ENCODE data around the gene POLR3E.

The POLR3E gene

DNA sequence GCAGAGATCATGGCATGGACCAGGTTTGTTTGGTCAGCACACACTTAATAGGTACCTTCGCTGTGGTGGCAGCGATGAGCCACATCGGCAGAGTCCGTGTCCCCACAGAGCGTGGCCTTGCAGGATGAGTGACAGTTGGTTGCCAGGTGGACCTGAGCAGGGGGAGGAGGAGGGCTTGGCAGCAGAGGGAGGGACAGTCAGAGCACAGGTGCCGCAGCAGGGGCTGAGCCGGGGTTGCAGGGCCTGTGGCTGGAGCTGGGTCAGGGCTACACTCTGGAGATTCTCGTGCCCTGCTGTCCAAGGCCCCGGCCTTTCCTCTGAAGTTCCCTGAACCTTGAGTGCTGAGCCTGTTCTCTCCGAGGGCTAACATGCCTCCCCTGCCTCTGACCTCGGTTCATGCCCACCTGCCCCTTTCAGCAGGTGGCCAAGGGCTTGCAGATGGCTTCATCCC lies 24.8 kb downstream of the POLR3E start:
- ChIA-PET CTCF (interaction anchor here (2.0 kb wide), 1 partner anchor 14 kb away, joined by 6 read pairs; no protein-coding TSS in a partner anchor), POLR2A (interaction anchor here (0.5 to 0.6 kb wide), 2 partner anchors 48 to 1135 kb away, joined by 3 to 4 read pairs; no protein-coding TSS in a partner anchor)
- DNase-seq, result no peak

DNA sequence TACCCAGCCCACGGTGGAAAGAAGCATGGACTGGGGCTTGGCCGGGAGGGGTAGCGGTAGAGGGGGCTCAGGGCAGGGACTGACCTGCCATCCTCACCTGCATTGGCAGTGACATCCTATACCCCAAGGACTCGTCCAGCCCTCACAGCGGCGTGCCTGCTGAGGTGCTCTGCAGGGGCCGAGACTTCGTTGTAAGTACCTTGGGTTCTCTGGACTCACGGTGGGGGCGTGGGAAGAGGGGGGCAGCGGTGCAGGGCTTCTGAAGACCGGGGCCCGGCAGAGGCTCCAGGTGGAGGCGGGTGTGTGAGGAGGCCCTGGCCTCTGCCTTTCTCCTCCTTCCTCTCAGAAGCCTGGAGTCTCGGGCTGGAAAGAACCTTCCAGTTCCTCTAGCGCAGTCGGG lies 25.5 kb downstream of the POLR3E start:
- H3K27ac ChIP-seq (ENCODE audit: insufficient read depth in 1 of 2, low read depth in 1 of 2, low read length in 2 of 2, poor library complexity in 1 of 2, severe bottlenecking in 2 of 2), result no peak overlapping the region
- peaks cover 0 to 84% (median 75%) of the 10 kb centered on the region in 4 experiments for H3K36me3 ChIP-seq (ENCODE audit: control insufficient read depth in 4 of 4, insufficient read depth in 4 of 4, low read length in 3 of 4)
- CTCF ChIA-PET, result interaction anchor here (0.9 kb wide), 1 partner anchor 10 kb away, joined by 3 read pairs; no protein-coding TSS in a partner anchor
- no peaks in the 10 kb centered on the region for H3K4me1 ChIP-seq (ENCODE audit: control extremely low read depth in 1 of 4, control insufficient read depth in 4 of 4, insufficient read depth in 4 of 4, low read length in 3 of 4)
- POLR2A ChIA-PET, result no interaction called here
- no peak overlapping the region for H3K4me3 ChIP-seq (ENCODE audit: control insufficient read depth in 1 of 7, extremely low read depth in 1 of 7, insufficient read depth in 4 of 7, low read depth in 2 of 7, low read length in 6 of 7)
- 98% methylated on average over 12 of the region's 17 CpGs for WGBS (ENCODE audit: insufficient coverage)
- no peak for DNase-seq
- H3K9me3 ChIP-seq (ENCODE audit: control extremely low read depth in 1 of 5, control insufficient read depth in 4 of 5, insufficient read depth in 2 of 5, low read depth in 1 of 5, low read length in 4 of 5), result no peaks in the 10 kb centered on the region
- H3K27me3 ChIP-seq (replicated peaks in 2 of 5; ENCODE audit: control insufficient read depth in 4 of 5, insufficient read depth in 5 of 5, low read length in 4 of 5), result no peaks in the 10 kb centered on the region

More for the DNA sequence above, 24.8 kb downstream of the POLR3E start:
- H3K9me3 ChIP-seq (ENCODE audit: control extremely low read depth in 1 of 5, control insufficient read depth in 4 of 5, insufficient read depth in 2 of 5, low read depth in 1 of 5, low read length in 4 of 5), result no peaks in the 10 kb centered on the region
- peaks cover 0 to 84% (median 75%) of the 10 kb centered on the region in 4 experiments for H3K36me3 ChIP-seq (ENCODE audit: control insufficient read depth in 4 of 4, insufficient read depth in 4 of 4, low read length in 3 of 4)
- 100% methylated on average over 11 of the region's 11 CpGs for WGBS (ENCODE audit: insufficient coverage)
- no peak overlapping the region for H3K27ac ChIP-seq (ENCODE audit: insufficient read depth in 1 of 2, low read depth in 1 of 2, low read length in 2 of 2, poor library complexity in 1 of 2, severe bottlenecking in 2 of 2)
- no peaks in the 10 kb centered on the region for H3K4me1 ChIP-seq (ENCODE audit: control extremely low read depth in 1 of 4, control insufficient read depth in 4 of 4, insufficient read depth in 4 of 4, low read length in 3 of 4)
- H3K27me3 ChIP-seq (replicated peaks in 2 of 5; ENCODE audit: control insufficient read depth in 4 of 5, insufficient read depth in 5 of 5, low read length in 4 of 5), result no peaks in the 10 kb centered on the region
- no peak overlapping the region for H3K4me3 ChIP-seq (ENCODE audit: control insufficient read depth in 1 of 7, extremely low read depth in 1 of 7, insufficient read depth in 4 of 7, low read depth in 2 of 7, low read length in 6 of 7)

DNA sequence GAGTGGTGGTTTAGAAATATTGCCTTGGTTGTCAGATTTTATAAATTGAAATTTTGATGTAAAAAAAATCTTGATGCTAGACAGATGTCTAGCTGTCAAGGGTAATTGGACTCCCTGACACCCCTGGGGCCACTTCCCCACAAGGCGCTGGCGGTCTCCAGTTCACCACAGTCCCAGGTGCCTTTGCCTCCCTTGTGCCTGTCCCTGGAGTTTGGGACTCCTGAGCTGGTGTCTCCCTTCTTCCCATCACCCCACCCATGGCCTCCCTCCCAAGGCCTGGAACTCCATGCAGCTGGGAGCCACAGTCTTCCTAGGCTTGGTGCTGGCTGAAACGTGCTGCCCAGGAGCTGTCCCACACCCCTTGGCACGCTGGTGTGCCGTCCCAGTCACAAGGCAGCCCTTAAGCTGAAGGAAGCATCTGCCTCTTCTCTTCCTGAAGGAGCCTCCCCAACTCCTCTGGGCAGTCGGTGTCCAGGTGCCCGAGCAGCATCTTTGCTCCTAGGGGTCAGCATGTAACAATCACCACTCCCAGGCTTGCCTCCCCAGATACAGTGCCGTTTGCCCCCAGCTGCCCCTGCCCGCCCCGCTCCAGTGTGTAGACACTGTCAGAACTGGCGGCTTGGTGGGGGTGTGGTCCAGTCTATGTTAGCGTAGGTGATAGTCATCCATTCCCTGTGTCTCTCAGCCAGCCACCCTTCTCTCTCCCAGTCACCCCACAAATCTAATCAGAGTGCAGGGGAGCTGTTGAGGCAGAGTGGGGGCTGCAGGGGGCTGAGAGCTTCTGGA lies 26.2 kb downstream of the POLR3E start:
- H3K27ac ChIP-seq (ENCODE audit: insufficient read depth in 1 of 2, low read depth in 1 of 2, low read length in 2 of 2, poor library complexity in 1 of 2, severe bottlenecking in 2 of 2), result no peak overlapping the region

DNA sequence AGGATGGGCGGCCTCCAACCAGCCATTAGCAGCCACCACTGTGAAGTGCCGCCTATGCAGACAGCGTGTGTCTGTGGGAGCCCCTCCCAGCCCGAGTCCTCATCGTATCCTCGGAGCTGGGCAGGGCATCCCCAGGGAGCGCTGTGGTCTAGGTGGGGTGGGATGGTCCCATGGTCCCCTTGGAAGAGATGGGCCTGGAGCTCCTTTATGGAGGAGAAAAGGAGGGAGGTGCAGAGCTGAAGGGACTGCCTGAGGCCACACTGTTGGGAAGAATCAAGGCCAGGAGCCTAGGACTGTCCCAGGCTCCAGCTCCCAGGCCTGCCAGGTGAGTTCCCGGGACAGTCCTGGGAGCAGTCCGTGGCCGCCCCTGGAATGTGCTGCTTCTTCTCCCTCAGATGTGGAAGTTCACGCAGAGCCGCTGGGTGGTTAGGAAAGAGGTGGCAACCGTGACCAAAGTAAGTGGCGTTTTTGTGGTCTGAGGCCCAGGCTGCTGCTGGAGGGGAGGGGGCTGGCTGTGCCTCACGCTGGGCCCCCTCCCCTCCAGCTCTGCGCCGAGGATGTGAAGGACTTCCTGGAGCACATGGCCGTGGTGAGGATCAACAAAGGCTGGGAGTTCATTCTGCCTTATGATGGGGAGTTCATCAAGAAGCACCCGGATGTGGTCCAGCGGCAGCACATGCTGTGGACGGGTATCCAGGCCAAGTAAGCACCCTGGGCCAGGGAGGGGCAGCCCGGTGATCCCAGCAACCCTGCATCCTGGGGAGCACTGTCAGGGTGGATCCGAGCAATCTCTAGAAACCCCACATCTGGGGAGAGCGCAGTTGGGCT lies 27.0 kb downstream of the POLR3E start:
- H3K27ac ChIP-seq (ENCODE audit: insufficient read depth in 1 of 2, low read depth in 1 of 2, low read length in 2 of 2, poor library complexity in 1 of 2, severe bottlenecking in 2 of 2), result no peak overlapping the region
- ChIA-PET CTCF (interaction anchor here (1.0 kb wide), 1 partner anchor 13 kb away, joined by 3 read pairs; no protein-coding TSS in a partner anchor), POLR2A (no interaction called here)
- no peaks in the 10 kb centered on the region for H3K9me3 ChIP-seq (ENCODE audit: control extremely low read depth in 1 of 5, control insufficient read depth in 4 of 5, insufficient read depth in 2 of 5, low read depth in 1 of 5, low read length in 4 of 5)
- H3K4me1 ChIP-seq (ENCODE audit: control extremely low read depth in 1 of 4, control insufficient read depth in 4 of 4, insufficient read depth in 4 of 4, low read length in 3 of 4), result no peaks in the 10 kb centered on the region
- 94% methylated on average over 17 of the region's 24 CpGs for WGBS (ENCODE audit: insufficient coverage)
- H3K27me3 ChIP-seq (replicated peaks in 2 of 5; ENCODE audit: control insufficient read depth in 4 of 5, insufficient read depth in 5 of 5, low read length in 4 of 5), result no peaks in the 10 kb centered on the region
- no peak for DNase-seq
- H3K4me3 ChIP-seq (ENCODE audit: control insufficient read depth in 1 of 7, extremely low read depth in 1 of 7, insufficient read depth in 4 of 7, low read depth in 2 of 7, low read length in 6 of 7), result no peak overlapping the region
- H3K36me3 ChIP-seq (ENCODE audit: control insufficient read depth in 4 of 4, insufficient read depth in 4 of 4, low read length in 3 of 4), result peaks cover 1 to 88% (median 77%) of the 10 kb centered on the region in 4 experiments

More for the DNA sequence above, 26.2 kb downstream of the POLR3E start:
- Histone ChIP-seq H3K9me3 (ENCODE audit: control extremely low read depth in 1 of 5, control insufficient read depth in 4 of 5, insufficient read depth in 2 of 5, low read depth in 1 of 5, low read length in 4 of 5) (no peaks in the 10 kb centered on the region), H3K27me3 (replicated peaks in 2 of 5; ENCODE audit: control insufficient read depth in 4 of 5, insufficient read depth in 5 of 5, low read length in 4 of 5) (no peaks in the 10 kb centered on the region), H3K4me3 (ENCODE audit: control insufficient read depth in 1 of 7, extremely low read depth in 1 of 7, insufficient read depth in 4 of 7, low read depth in 2 of 7, low read length in 6 of 7) (no peak overlapping the region), H3K4me1 (ENCODE audit: control extremely low read depth in 1 of 4, control insufficient read depth in 4 of 4, insufficient read depth in 4 of 4, low read length in 3 of 4) (no peaks in the 10 kb centered on the region), H3K36me3 (ENCODE audit: control insufficient read depth in 4 of 4, insufficient read depth in 4 of 4, low read length in 3 of 4) (peaks cover 0 to 86% (median 75%) of the 10 kb centered on the region in 4 experiments)
- POLR2A ChIA-PET, result no interaction called here
- 85% methylated on average over 4 of the region's 12 CpGs for WGBS (ENCODE audit: insufficient coverage)
- DNase-seq, result no peak
- CTCF ChIA-PET, result interaction anchor here (0.9 kb wide), 1 partner anchor 10 kb away, joined by 3 read pairs; no protein-coding TSS in a partner anchor

DNA sequence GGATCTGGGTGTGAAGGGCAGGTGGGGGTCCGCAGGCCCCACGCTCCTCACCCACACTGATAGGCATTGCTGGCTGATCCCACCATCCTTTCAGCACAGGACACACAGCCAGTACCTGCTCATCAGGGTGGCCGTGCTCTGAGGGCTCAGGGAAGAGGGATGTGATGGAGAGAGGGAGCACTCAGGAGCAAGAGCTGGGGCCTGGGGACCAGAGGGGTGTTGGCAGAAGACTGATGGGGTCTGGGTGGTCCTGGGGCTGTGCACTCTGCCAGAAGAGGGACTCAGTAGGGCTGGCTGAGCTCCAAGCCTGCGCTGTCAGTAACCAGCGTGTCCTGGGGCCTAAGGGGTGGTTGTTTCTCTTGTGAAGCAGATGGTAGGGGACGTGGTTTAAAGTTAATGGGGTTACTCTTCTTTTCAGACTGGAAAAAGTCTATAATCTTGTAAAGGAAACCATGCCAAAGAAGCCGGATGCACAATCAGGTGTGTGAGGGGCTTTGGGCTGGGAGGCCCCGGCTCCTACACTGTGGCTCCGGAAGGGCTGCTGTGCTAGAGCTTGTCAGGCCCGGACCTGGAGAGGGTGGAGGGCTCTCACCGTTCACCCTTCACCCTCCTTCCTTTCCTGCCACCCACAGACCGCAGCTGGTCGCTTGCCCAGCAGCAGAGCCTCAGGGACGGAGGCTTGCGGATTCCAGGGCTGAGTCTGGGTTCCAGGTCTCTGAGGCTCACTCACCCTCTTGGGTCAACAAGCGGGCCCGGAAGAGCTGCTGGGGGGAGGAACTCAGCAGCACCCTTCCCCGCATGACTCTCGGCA lies 27.8 kb downstream of the POLR3E start:
- CTCF ChIA-PET, result interaction anchor here (1.0 kb wide), 1 partner anchor 12 kb away, joined by 3 read pairs; no protein-coding TSS in a partner anchor
- DNase-seq, result no peak
- no peaks in the 10 kb centered on the region for H3K27me3 ChIP-seq (replicated peaks in 2 of 5; ENCODE audit: control insufficient read depth in 4 of 5, insufficient read depth in 5 of 5, low read length in 4 of 5)
- no peaks in the 10 kb centered on the region for H3K4me1 ChIP-seq (ENCODE audit: control extremely low read depth in 1 of 4, control insufficient read depth in 4 of 4, insufficient read depth in 4 of 4, low read length in 3 of 4)
- POLR2A ChIA-PET, result no interaction called here
- no peak overlapping the region for H3K4me3 ChIP-seq (ENCODE audit: control insufficient read depth in 1 of 7, extremely low read depth in 1 of 7, insufficient read depth in 4 of 7, low read depth in 2 of 7, low read length in 6 of 7)
- H3K36me3 ChIP-seq (ENCODE audit: control insufficient read depth in 4 of 4, insufficient read depth in 4 of 4, low read length in 3 of 4), result peaks cover 4 to 89% (median 78%) of the 10 kb centered on the region in 4 experiments
- no peak overlapping the region for H3K27ac ChIP-seq (ENCODE audit: insufficient read depth in 1 of 2, low read depth in 1 of 2, low read length in 2 of 2, poor library complexity in 1 of 2, severe bottlenecking in 2 of 2)
- WGBS (ENCODE audit: insufficient coverage), result 93% methylated on average over 14 of the region's 19 CpGs
- no peaks in the 10 kb centered on the region for H3K9me3 ChIP-seq (ENCODE audit: control extremely low read depth in 1 of 5, control insufficient read depth in 4 of 5, insufficient read depth in 2 of 5, low read depth in 1 of 5, low read length in 4 of 5)

DNA sequence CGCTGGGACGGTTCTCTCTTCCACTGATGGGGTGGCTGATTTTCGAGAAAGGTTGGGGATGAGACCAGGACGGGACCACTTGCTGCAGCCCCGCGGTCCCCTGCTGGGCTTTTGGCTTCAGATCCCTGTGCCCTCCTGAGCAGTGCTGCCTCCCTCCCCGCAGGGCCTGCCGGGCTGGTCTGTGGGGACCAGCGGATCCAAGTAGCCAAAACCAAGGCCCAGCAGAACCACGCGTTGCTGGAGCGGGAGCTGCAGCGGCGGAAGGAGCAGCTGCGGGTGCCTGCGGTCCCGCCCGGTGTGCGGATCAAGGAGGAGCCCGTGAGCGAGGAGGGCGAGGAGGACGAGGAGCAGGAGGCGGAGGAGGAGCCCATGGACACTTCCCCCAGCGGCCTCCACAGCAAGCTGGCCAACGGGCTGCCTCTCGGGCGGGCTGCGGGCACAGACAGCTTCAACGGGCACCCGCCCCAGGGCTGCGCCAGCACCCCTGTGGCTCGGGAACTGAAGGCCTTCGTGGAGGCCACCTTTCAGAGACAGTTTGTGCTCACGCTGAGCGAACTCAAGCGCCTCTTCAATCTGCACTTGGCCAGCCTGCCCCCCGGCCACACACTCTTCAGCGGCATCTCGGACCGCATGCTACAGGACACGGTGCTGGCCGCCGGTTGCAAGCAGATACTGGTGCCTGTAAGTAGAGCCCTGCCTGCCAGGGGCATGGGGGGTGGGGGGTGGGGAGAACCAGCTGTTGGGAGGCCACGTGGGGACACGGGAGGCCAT lies 28.6 kb downstream of the POLR3E start:
- POLR2A ChIA-PET, result no interaction called here
- H3K4me3 ChIP-seq (ENCODE audit: control insufficient read depth in 1 of 7, extremely low read depth in 1 of 7, insufficient read depth in 4 of 7, low read depth in 2 of 7, low read length in 6 of 7), result no peak overlapping the region
- H3K36me3 ChIP-seq (ENCODE audit: control insufficient read depth in 4 of 4, insufficient read depth in 4 of 4, low read length in 3 of 4), result peaks cover 4 to 93% (median 77%) of the 10 kb centered on the region in 4 experiments

More for the DNA sequence above, 28.6 kb downstream of the POLR3E start:
- no peaks in the 10 kb centered on the region for H3K9me3 ChIP-seq (ENCODE audit: control extremely low read depth in 1 of 5, control insufficient read depth in 4 of 5, insufficient read depth in 2 of 5, low read depth in 1 of 5, low read length in 4 of 5)
- no peaks in the 10 kb centered on the region for H3K27me3 ChIP-seq (replicated peaks in 2 of 5; ENCODE audit: control insufficient read depth in 4 of 5, insufficient read depth in 5 of 5, low read length in 4 of 5)
- H3K27ac ChIP-seq (ENCODE audit: insufficient read depth in 1 of 2, low read depth in 1 of 2, low read length in 2 of 2, poor library complexity in 1 of 2, severe bottlenecking in 2 of 2), result no peak overlapping the region
- no peaks in the 10 kb centered on the region for H3K4me1 ChIP-seq (ENCODE audit: control extremely low read depth in 1 of 4, control insufficient read depth in 4 of 4, insufficient read depth in 4 of 4, low read length in 3 of 4)
- no peak for DNase-seq
- CTCF ChIA-PET, result no interaction called here
- 94% methylated on average over 36 of the region's 46 CpGs for WGBS (ENCODE audit: insufficient coverage)

All from common myeloid progenitor, CD34-positive (primary cell).